ENCODE data around the gene TBC1D21. TPM values are rescaled to one million over a fixed set of nuclear protein-coding genes. Genes with fewer than 3 reads are reported as not detected.

TBC1D21 gene
- polyA plus RNA-seq, 3 donors: not detected

- H3K79me2 ChIP-seq (ENCODE audit: insufficient read depth, low read length): no peaks in the 10 kb centered on the region
- H3K36me3 Mint-ChIP-seq: no peaks in the 10 kb centered on the region
- H3K4me1 Mint-ChIP-seq: no peaks in the 10 kb centered on the region
- H3K27ac ChIP-seq (ENCODE audit: low read depth in 1 of 2, low read length in 2 of 2): no peak overlapping the region
- H4K20me1 ChIP-seq (ENCODE audit: insufficient read depth, low read length): no peaks in the 10 kb centered on the region
- H3K9ac ChIP-seq (ENCODE audit: insufficient read depth, low read length, poor library complexity, severe bottlenecking): no peak overlapping the region
- no peak overlapping the region for H2AFZ ChIP-seq (ENCODE audit: insufficient read depth, low read depth, low read length, poor library complexity, severe bottlenecking)
- H3K9me3 ChIP-seq (replicated peaks in 1 of 2; ENCODE audit: control insufficient read depth in 1 of 2, insufficient read depth in 1 of 2, low read length in 2 of 2): no peaks in the 10 kb centered on the region
- H3K4me3 Mint-ChIP-seq: no peak overlapping the region
- no peak overlapping the region for H3K4me2 ChIP-seq (replicated peaks; ENCODE audit: extremely low read depth, low read length, poor library complexity, severe bottlenecking)
- WGBS (ENCODE audit: insufficient coverage): no CpG with 5 or more reads among the region's 4 CpGs
- intact Hi-C loops (cut with micrococcal nuclease): no loop called here
- H3K4me3 ChIP-seq (replicated peaks in 1 of 3; ENCODE audit: low read depth in 2 of 3, low read length in 3 of 3): no peak overlapping the region
- no peak for TF ChIP-seq CTCF (IDR thresholded peaks at IDR 0.05)
- H3K27me3 ChIP-seq (ENCODE audit: control insufficient read depth in 2 of 2, insufficient read depth in 2 of 2, low read length in 2 of 2): no peaks in the 10 kb centered on the region
- DNase-seq: no peak
- H3K36me3 ChIP-seq (replicated peaks in 1 of 2; ENCODE audit: control insufficient read depth in 1 of 2, insufficient read depth in 2 of 2, low read length in 2 of 2): no peaks in the 10 kb centered on the region
- peaks cover 2 to 7% (median 5%) of the 10 kb centered on the region in 3 donors for H3K27me3 Mint-ChIP-seq (ENCODE audit: low read depth in 3 of 3)
- H3K27ac Mint-ChIP-seq: no peak overlapping the region
- no peaks in the 10 kb centered on the region for H3K9me3 Mint-ChIP-seq
- no peaks in the 10 kb centered on the region for H3K4me1 ChIP-seq (ENCODE audit: control insufficient read depth in 1 of 2, insufficient read depth in 2 of 2, low read length in 2 of 2)
Observed at GRCh38 chr15:73935547-73935946, 62.2 kb downstream of the TBC1D21 start.

- no peak overlapping the region for H3K4me2 ChIP-seq (replicated peaks; ENCODE audit: extremely low read depth, low read length, poor library complexity, severe bottlenecking)
- H3K27ac ChIP-seq (ENCODE audit: low read depth in 1 of 2, low read length in 2 of 2): no peak overlapping the region
- H3K9ac ChIP-seq (ENCODE audit: insufficient read depth, low read length, poor library complexity, severe bottlenecking): no peak overlapping the region
- no peak overlapping the region for H3K4me3 ChIP-seq (replicated peaks in 1 of 3; ENCODE audit: low read depth in 2 of 3, low read length in 3 of 3)
- no peaks in the 10 kb centered on the region for H3K79me2 ChIP-seq (ENCODE audit: insufficient read depth, low read length)
- H3K36me3 Mint-ChIP-seq: no peaks in the 10 kb centered on the region
- H4K20me1 ChIP-seq (ENCODE audit: insufficient read depth, low read length): no peaks in the 10 kb centered on the region
- no peaks in the 10 kb centered on the region for H3K9me3 ChIP-seq (replicated peaks in 1 of 2; ENCODE audit: control insufficient read depth in 1 of 2, insufficient read depth in 1 of 2, low read length in 2 of 2)
- H3K4me1 Mint-ChIP-seq: no peaks in the 10 kb centered on the region
- no peaks in the 10 kb centered on the region for H3K9me3 Mint-ChIP-seq
- WGBS (ENCODE audit: insufficient coverage): 49% methylated on average over 4 of the region's 5 CpGs
- no peak overlapping the region for H3K27ac Mint-ChIP-seq
- peaks cover 2 to 4% (median 4%) of the 10 kb centered on the region in 3 donors for H3K27me3 Mint-ChIP-seq (ENCODE audit: low read depth in 3 of 3)
- no peaks in the 10 kb centered on the region for H3K27me3 ChIP-seq (ENCODE audit: control insufficient read depth in 2 of 2, insufficient read depth in 2 of 2, low read length in 2 of 2)
- no peaks in the 10 kb centered on the region for H3K4me1 ChIP-seq (ENCODE audit: control insufficient read depth in 1 of 2, insufficient read depth in 2 of 2, low read length in 2 of 2)
- H3K4me3 Mint-ChIP-seq: no peak overlapping the region
- H2AFZ ChIP-seq (ENCODE audit: insufficient read depth, low read depth, low read length, poor library complexity, severe bottlenecking): no peak overlapping the region
- no peaks in the 10 kb centered on the region for H3K36me3 ChIP-seq (replicated peaks in 1 of 2; ENCODE audit: control insufficient read depth in 1 of 2, insufficient read depth in 2 of 2, low read length in 2 of 2)
- intact Hi-C loops (cut with micrococcal nuclease): no loop called here
- TF ChIP-seq CTCF (IDR thresholded peaks at IDR 0.05): no peak
- no peak for DNase-seq
Observed at GRCh38 chr15:73936181-73936580, 62.8 kb downstream of the TBC1D21 start.
